OCI-LY7 (cell line): ENCODE measurements around the gene CD36. TPM values are rescaled to one million over a fixed set of nuclear protein-coding genes. Genes with fewer than 3 reads are reported as not detected.

Source experiments
- BruUV-seq: library from RNA; stranded (reverse); fragments of 400-500 nt; replicated peaks from 2 replicates; lab custom pipeline; 2021; lab: Mats Ljungman, UMichigan
- CTCF ChIA-PET: fragments of 300-600 bp; sonication (Branson Sonifier 250); formaldehyde crosslinking; loops from one replicate; lab custom pipeline; 2022; ENCODE audit warnings: antibody characterized with exemption; ENCODE audit not compliant: unreplicated experiment; lab: Charles Lee
- POLR2A ChIA-PET: fragments of 300-600 bp; sonication (Branson Sonifier 250); formaldehyde crosslinking; loops from one replicate; lab custom pipeline; 2022; ENCODE audit warnings: antibody characterized with exemption; lab: Charles Lee
- DNase-seq: peaks from one replicate; pipeline ENCODE4 v3.0.0-alpha.2; 2015; ENCODE audit warnings: low spot score
- H2AFZ ChIP-seq: fragments of 200-600 bp; sonication (generic), shearing (Covaris generic); 2 replicates; pipeline ENCODE4 v1.6.1; 2014; ENCODE audit warnings: mild to moderate bottlenecking, antibody characterized with exemption, low read length, moderate library complexity
- H3K27ac ChIP-seq: fragments of 200-600 bp; sonication (generic); 2 replicates; pipeline ENCODE4 v1.5.1; 2014; ENCODE audit warnings: mixed run types, low read depth, mild to moderate bottlenecking, moderate library complexity, low read length, inconsistent platforms; ENCODE audit not compliant: poor library complexity, severe bottlenecking
- H3K36me3 ChIP-seq: fragments of 200-600 bp; sonication (generic); 2 replicates; pipeline ENCODE4 v1.6.1; 2014; ENCODE audit warnings: mild to moderate bottlenecking, antibody characterized with exemption, low read length, moderate library complexity, mixed read lengths; ENCODE audit not compliant: insufficient read depth
- H3K4me1 ChIP-seq: fragments of 200-600 bp; sonication (generic); 2 replicates; pipeline ENCODE4 v1.5.1; 2014; ENCODE audit warnings: mild to moderate bottlenecking, low read length; ENCODE audit not compliant: insufficient read depth, poor library complexity, severe bottlenecking
- H3K4me2 ChIP-seq: fragments of 200-600 bp; sonication (generic); 2 replicates; pipeline ENCODE4 v1.6.1; 2014; ENCODE audit warnings: mild to moderate bottlenecking, low read length
- H3K4me3 ChIP-seq: fragments of 200-600 bp; sonication (generic); 2 replicates; pipeline ENCODE4 v1.5.1; 2014; ENCODE audit warnings: mild to moderate bottlenecking, low read depth, low read length; ENCODE audit not compliant: poor library complexity, severe bottlenecking
- H3K79me2 ChIP-seq: fragments of 200-600 bp; sonication (generic); 2 replicates; pipeline ENCODE4 v1.6.1; 2016; ENCODE audit warnings: low read depth, mild to moderate bottlenecking, low read length, moderate library complexity, mixed read lengths; ENCODE audit not compliant: insufficient read depth
- H3K9me2 ChIP-seq: fragments of 200-600 bp; sonication (generic); 2 replicates; pipeline ENCODE4 v1.6.1; 2016; ENCODE audit warnings: mild to moderate bottlenecking, low read length, mixed read lengths; ENCODE audit not compliant: insufficient read depth
- H3K9me3 ChIP-seq: fragments of 200-600 bp; sonication (generic); 2 replicates; pipeline ENCODE4 v1.6.1; 2014; ENCODE audit warnings: mild to moderate bottlenecking, mixed run types, low read length, mixed read lengths
- H4K20me1 ChIP-seq: fragments of 200-600 bp; sonication (generic); 2 replicates; pipeline ENCODE4 v1.6.1; 2014; ENCODE audit warnings: mild to moderate bottlenecking, antibody characterized with exemption, low read length, moderate library complexity, mixed read lengths; ENCODE audit not compliant: insufficient read depth
- CTCF ChIP-seq: fragments of 200-600 bp; sonication (generic); conservative IDR thresholded peaks from 2 replicates; pipeline ENCODE4 v1.5.1; 2014; ENCODE audit warnings: mild to moderate bottlenecking, antibody characterized with exemption, low read length, moderate library complexity, mixed read lengths
- EZH2phosphoT487 ChIP-seq: fragments of 200-600 bp; sonication (generic); IDR thresholded peaks from 2 replicates; pipeline ENCODE4 v1.6.1; 2018; ENCODE audit warnings: low read depth, borderline replicate concordance, mild to moderate bottlenecking, mixed run types, antibody characterized with exemption, low read length, moderate library complexity, mixed read lengths
- intact Hi-C: fragments of 100-400 bp; cut with micrococcal nuclease; formaldehyde crosslinking; loops from one replicate; pipeline ENCODE4 v1.10.0; 2022; ENCODE audit not compliant: unreplicated experiment
- total RNA-seq, 2 experiments: library from RNA; depleted of rRNA in 1 of 2; stranded (reverse); fragments of >200 nt in 1 of 2; shearing (Covaris generic) in 1 of 2; gene quantifications; 2 replicates each; pipeline ENCODE4 v1.2.3, GENCODE V29; 2014 to 2022

CD36 gene
- total RNA-seq, 2 experiments from 2014 or later, result not detected

- ChIA-PET CTCF (no interaction called here), POLR2A (no interaction called here)
- no peak overlapping the region for H2AFZ ChIP-seq
- no peak overlapping the region for H3K4me2 ChIP-seq
- no peaks in the 10 kb centered on the region for H3K9me3 ChIP-seq
- BruUV-seq, result no TSS peak
- no peaks in the 10 kb centered on the region for H3K79me2 ChIP-seq
- DNase-seq, result no peak
- H3K4me1 ChIP-seq, result no peaks in the 10 kb centered on the region
- no peaks in the 10 kb centered on the region for H4K20me1 ChIP-seq
- no peaks in the 10 kb centered on the region for H3K9me2 ChIP-seq
- intact Hi-C loops, result no loop called here
- no peak for TF ChIP-seq CTCF
- H3K27ac ChIP-seq, result no peak overlapping the region
- no peaks in the 10 kb centered on the region for H3K36me3 ChIP-seq
- no peak overlapping the region for H3K4me3 ChIP-seq
Observed at GRCh38 chr7:80641548-80641947, 3.1 kb downstream of the CD36 start.

- ChIA-PET POLR2A (interaction anchor here (0.6 to 1.7 kb wide), 2 partner anchors 10 to 83 kb away, joined by 3 to 4 read pairs; no protein-coding TSS in a partner anchor), CTCF (no interaction called here)
- Histone ChIP-seq H3K4me3 (no peak overlapping the region), H3K36me3 (no peaks in the 10 kb centered on the region), H3K27ac (no peak overlapping the region), H3K4me1 (no peaks in the 10 kb centered on the region), H3K9me3 (no peaks in the 10 kb centered on the region), H3K9me2 (no peaks in the 10 kb centered on the region), H3K4me2 (no peak overlapping the region), H3K79me2 (no peaks in the 10 kb centered on the region), H2AFZ (no peak overlapping the region), H4K20me1 (no peaks in the 10 kb centered on the region)
- TF ChIP-seq CTCF (no peak), EZH2phosphoT487 (no peak)
- DNase-seq, result no peak
- no TSS peak for BruUV-seq
- intact Hi-C loops, result no loop called here
Observed at GRCh38 chr7:80642871-80643270, 4.4 kb downstream of the CD36 start.

GRCh38 chr7:80643336-80643915 lies 5.0 kb downstream of the CD36 start:
- no TSS peak for BruUV-seq
- ChIA-PET CTCF (no interaction called here), POLR2A (interaction anchor here (1.7 kb wide), 1 partner anchor 9 kb away, joined by 4 read pairs; no protein-coding TSS in a partner anchor)
- Histone ChIP-seq H3K4me2 (no peak overlapping the region), H3K36me3 (no peaks in the 10 kb centered on the region), H4K20me1 (no peaks in the 10 kb centered on the region), H3K9me2 (no peaks in the 10 kb centered on the region), H3K9me3 (no peaks in the 10 kb centered on the region), H3K4me3 (no peak overlapping the region), H3K4me1 (no peaks in the 10 kb centered on the region), H2AFZ (no peak overlapping the region), H3K79me2 (no peaks in the 10 kb centered on the region), H3K27ac (no peak overlapping the region)
- TF ChIP-seq CTCF (no peak), EZH2phosphoT487 (no peak)
- no peak for DNase-seq
- intact Hi-C loops, result no loop called here
